NCI-H187 treated with DMSO at 0.1 percent for 48 hours (cell line): ENCODE measurements around the gene KDM4C.

ENCODE experiments used
- DNase-seq: peaks from one replicate; lab custom pipeline; 2025; lab: John Stamatoyannopoulos, UW

The KDM4C gene

DNA sequence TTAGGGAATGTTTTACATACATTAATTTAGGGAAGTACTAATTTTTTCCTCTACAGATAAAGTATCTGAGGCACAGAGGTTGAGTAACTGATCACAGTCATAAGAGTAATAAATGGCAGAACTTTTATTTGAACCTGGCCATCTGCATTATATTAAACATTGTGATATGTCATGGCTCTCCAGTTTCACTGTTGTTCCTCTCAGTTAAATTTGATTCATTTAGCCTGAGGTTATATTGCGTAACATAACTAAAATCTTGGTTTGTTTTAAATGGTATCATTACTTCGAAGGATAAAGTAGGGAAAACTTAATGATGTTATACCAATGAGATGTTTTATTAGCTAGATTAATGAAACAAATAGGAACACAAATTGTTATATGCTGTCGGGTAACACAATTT, 284.4 kb downstream of the KDM4C start:
- no peak for DNase-seq

DNA sequence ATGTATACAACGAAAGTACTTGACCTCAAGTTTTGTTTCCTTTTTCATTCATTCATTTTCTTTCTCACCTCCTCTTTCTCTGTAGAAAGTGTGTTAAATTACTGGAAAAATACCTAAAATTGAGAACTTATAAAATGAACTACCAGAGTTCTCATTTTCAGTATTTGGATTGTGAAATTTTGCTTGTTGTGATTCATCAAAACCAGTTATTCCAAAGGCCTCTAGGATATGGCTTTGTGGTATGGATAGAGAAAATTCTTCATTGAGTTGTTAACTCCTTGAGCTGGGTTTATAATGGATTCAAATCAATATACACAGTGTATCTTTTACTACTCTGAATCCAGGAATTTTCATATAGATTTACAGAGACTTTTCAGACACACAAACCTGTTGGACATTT, 287.6 kb downstream of the KDM4C start:
- no peak for DNase-seq

DNA sequence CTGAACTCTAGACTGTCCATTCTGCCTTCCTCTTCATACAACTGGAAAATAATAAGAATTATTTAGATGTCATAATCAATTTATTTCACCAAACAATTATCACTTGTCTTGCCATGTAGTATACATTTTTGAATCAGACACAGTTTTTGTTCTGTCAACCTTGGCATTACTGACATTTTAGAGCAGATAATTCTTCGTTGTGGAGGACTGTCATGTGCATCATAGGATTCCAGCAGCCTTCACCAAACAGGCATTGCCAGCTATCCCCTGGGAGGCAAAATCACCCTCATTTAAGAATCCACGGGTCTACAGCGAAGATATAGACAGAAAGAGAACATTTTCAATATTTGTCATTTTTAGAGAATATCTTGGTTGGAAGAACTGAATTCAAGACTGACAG, 293.9 kb downstream of the KDM4C start:
- DNase-seq = no peak

DNA sequence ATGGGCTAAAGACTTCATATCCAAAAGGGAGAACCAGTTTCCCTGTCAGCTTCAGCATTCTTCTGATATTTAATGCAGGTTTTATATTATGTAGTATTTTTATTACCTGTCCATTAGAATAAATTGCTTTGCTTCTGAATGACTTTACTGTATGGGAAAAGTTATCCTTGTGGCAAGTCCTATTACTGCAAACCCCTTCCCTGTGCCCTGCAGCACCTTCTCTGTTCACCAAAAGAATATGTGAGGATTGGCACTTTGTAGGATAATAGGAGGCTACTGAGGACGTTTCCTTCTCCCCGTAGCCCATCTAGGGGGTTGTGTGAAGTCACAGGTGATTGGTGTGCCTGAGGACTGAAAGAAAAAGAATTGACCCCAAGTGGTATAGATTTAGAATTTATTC, 296.1 kb downstream of the KDM4C start:
- no peak for DNase-seq

DNA sequence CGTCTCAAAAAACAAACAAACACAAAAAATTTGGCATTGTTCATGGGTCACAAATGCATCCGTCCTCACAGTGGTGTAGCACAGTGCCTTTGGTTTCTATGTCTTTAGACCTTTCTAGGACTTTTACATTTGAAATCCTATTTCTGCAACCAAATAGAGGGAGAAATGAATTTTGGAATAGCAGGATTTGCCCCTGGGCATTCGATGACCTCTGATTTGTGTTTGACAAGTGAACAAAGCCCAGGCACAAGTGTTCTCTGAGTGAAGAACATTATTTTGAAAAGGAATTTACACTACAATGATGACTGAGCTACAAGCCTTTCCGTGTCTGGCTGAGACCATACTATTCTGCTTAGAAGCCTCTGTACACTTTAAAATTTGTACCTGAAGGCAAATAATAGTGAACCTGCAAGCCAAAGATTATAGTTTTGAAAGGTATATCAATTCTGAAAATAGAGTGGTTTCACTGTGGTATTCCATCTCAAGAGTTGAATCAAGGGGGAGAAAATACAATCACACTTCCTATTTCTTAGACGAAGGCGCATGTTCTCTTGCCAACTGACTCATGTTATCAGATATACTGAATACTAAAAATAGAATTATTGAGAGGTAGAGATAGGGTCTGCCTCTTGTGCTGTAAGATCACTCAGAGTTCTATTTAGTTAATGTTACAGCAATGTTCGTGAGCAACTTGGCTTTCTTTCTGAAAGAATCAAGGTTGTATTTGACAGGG, 297.6 kb downstream of the KDM4C start:
- no peak for DNase-seq

DNA sequence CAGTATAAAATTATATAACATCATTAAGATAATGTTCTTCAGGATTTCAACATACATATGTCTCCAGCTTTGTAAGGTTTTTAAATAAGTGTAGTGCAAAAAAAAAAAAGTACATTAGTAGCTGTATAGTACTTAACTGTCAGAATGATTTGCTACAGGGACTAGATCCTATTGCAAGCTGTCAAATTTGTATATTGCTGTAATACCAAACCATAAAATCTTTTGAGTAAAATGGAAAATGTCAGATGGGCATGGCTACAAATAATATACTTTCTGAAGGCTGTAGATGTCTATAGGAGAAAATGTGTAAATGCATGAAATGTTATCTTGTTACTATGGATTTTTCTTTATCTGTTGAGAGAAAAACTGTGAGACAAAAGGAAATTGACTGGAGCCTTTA, 298.5 kb downstream of the KDM4C start:
- DNase-seq = no peak

DNA sequence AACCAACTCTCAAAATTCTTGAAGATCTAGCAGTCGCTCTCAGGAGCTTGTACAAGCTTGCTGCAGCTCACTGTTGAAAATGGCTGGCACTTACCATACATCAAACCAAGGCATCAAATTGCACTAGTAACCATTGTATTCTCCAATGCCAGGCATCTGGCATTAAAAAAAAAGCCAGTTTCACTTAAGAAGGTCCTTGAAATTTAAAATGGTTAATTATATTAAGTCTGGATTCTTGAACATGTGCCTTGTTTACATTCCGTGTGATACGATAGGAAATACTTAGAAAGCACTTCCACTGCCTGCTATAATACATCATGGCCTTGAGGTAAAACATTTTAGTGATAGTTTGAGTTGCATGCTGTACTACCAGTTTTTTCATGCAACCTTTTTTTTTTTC, 300.7 kb downstream of the KDM4C start:
- DNase-seq = no peak

DNA sequence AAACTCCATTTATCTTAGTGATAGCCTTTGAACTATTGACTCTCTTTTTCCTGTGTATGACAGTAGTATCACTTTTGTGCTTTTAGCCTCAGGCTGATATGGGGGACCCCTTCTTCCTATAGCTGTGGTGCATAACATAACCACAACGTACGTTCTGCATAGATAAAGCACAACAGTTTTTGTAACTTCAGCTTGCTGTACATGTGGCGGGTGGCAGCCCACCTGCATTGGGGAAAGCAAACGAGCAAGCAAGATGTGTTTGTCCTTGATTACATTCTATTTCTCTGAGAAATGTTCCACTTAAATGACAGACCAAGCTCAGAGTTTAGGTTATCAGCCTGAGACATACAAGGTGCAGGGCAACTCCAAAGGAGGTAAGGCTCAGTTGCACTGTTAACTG, 309.4 kb downstream of the KDM4C start:
- no peak for DNase-seq

DNA sequence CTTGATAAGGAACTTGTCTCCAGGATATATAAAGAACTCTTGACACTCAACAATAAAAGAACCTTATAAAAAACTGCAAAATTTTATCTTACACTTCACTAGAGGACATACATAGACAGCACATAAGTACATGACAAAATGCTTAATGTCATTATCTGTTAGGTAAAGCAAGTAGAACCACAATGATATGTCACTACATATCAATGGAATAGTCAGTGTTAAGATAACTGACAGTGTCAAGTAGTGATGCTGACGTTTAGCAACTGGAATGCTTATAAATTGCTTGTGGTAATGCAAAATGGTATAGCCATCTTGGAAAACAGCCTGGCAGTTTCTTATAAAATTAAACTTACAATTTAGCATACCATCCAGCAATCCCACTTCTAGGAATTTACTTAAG, 314.1 kb downstream of the KDM4C start:
- DNase-seq = no peak

DNA sequence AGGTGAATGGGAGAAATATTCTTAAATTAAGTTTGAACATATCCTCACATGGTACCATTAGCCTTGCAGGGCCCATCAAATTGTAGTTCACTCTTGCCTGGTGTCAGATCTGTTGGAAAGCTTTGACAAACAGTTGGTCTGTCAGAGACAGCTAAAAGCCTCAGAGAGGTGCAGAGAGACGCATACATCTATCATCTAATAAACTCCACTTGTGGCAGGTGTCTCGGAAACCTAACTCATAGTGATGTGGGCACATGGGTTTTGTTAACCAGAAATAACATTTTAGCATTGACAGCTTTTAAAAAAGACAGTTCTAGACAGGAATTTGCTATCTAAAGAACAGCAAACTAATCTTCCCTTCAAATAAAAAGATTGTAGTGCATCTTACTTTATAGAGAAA, 315.9 kb downstream of the KDM4C start:
- DNase-seq = no peak

DNA sequence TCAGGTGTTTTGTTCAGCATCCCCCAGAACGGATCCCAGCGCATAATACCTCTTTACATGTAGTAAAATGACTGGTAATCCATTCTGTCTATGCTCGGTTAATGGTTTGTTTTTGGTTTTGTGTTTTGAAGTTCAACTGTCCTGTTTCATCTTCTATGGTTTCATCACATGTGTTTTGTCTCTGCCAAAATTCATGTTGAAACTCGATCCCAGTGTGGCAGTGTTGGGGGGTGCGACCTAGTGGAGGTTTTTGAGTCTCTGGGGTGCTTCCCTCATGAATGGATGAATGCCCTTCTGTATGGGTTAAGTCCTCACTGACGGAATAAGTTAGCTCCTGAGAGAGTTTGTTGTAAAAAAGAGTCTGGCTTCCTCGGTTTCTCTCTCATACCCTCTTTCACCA, 317.4 kb downstream of the KDM4C start:
- no peak for DNase-seq

DNA sequence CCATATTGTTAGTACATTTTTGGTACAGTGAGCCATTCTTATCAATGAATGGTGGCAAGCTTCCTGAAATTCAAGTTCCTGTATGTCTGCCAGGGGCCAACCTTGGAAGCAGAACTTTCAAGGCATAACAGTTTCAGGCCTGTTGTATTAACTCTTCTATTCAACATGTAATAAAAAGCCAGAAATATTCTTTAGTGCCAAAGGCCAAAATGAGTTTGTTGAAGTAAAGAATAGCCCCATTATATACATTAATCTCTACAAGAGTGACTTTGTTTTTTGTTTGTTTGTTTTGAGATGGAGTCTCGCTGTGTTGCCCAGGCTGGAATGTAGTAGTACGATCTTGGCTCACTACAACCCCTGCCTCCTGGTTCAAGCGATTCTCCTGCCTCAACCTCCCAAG, 321.3 kb downstream of the KDM4C start:
- no peak for DNase-seq

DNA sequence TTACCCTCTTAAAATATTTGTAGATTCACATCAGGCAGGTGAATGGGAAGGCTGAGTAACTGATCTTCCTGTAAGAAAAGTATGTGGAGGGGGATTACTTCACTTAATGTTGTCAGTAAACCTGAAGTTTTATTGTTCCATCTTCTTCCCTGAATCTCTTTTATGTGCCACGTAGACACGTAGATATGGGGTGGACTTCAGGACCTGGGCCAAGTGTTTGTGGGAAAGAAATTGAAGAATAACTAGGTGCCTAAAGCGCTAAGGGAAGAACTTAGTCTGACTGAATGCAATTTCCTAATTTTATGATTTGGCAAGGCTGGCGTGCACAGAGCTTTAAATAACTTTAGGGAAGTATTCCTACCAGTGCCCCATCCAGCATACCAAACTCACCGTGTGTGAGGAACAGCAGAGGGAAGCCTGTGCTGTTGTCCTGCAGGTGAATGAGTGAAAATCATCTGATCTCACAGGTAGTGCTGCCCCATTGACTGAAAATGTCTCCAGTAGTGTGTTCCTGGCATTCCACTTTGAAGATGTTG, 323.4 kb downstream of the KDM4C start:
- DNase-seq = no peak

DNA sequence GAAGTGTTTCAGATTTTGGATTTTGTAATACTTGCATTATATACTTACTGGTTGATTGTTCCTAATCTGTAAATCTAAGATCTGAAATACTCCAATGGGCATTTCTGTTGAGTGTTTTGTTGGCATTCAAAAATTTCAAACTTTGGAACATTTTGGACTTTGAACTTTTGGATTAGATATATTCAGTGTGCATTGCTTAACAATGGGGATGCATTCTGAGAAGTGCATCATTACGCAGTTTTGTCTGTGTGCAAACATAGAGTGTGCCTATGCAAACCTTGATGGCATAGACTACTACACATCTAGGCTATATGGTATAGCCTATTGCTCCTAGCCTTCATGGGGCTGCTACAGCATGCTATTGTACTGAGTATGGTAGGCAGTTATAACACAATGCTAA, 325.4 kb downstream of the KDM4C start:
- no peak for DNase-seq

DNA sequence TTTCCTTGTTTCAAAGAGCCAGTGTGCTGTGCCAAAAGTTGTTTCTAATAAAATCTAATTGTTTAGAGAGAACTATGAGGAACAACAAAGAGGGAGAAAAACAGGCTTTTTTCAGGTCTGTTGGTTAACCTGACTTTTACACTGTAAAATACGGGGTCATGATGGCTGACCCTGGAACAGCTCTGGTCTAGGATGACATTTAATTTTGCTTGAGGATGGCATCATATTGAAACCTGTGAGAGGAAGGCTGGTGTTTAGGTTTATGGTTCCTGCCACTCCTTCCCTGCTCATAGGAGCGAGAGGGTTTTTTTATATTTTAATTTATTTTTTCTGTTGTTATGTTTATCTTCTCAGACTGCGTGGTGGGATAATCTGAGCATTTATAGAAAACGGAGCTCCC, 327.6 kb downstream of the KDM4C start:
- no peak for DNase-seq

DNA sequence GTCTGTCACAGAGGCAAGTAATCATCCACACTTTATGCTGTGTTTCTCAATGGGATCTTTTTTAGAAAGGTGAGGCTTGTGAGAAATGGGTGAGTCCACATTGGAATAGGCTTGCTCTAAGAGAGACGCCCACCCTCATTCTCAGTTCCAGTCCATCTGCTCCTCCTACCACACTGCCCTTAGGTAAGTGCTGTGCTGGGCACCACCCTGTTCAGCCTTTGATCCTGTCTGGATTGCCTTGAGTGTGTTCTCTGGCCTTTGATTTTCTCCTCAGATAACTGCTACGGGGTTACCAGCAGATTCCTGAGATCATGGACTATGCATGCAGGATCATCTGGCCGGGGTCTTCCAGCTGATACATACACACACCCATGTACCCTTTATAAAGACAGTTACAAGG, 328.6 kb downstream of the KDM4C start:
- no peak for DNase-seq

DNA sequence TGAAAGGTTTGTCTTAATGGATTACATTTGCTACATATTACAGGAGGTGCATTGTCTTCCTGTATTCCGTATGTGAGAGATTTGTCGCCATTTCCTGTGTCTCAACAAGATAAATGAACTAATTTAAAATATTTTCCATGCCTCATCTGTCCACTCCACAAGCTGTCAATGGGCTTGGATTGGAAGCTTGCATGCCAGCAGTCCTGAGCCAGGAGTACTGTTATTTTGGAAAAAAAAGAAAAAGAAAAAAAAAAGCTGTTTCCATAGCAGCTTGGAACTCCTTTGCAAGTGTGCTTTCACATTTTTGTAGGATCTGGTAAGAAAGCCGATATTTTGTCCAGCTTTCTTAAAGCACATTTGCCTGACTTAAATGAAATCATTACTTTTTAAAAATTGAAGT, 330.8 kb downstream of the KDM4C start:
- no peak for DNase-seq

DNA sequence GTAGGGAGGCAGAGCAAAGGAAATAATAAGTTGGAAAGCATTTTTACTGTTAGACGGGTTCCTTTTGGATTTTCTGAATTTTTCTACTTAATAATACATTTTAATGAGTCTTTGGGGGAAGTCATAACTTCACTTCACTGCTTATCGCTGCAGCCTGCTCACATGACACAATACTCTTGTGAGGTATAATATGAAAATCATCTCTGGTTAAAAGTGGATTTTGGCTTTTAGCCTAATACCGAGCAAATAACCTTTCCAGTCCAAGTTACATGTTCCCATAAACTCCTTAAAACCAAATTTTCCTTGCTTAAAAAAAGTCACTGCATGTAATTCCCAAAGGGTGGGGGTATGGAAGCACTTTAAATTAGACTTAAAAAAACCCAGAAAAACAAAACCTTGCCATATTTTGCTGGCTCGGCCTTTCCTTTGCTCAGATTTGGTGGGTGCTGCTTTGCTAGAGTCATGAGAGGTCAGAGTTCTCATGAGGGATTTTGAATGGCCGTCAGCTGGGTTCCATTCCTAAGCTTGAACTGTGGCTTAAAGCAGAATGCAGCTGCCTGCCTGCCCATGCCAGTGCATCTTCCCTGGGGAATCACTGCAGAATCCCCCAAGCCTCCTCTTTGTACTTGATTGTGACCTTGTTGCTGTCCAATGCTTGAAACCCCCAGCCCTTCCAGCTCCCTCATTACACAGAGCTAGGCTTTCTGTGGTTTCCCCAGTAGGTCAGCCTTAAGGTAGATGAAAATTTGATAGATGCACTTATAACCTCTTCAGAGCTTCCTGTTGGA, 331.8 kb downstream of the KDM4C start:
- no peak for DNase-seq

DNA sequence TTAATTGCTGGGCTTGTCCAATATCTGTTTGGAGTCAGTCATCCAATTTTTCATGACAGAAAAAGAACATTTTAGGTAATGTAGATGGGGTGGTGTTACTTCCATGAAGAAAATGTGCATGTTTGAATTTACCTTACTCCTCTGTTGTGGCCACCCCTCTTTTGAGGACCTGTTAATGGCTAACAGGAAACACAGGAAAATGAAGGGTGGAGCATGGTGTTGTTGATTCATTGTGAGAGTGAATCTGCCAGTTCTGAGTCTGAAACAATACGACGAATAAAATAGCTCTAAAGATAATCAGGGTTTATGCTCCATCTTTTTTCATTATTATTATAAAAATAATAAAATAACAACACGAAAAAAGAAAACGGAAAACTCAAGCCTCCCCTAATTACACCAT, 335.3 kb downstream of the KDM4C start:
- no peak for DNase-seq

DNA sequence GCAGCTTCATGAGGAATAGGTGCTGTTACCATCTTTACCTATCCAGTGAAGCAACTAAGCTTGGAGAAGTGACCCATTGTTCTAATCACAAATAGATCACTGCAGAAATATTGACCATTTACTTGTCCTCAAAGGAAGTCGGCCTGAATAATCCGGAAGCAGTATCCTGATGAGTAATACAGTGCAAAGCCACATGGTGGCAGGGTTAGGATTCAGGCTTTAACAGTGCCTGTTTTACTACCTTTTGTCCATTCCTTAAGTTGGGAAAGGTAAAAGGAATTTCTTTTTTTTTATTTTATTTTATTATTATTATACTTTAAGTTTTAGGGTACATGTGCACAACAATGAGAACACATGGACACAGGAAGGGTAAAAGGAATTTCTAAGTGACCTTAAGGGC, 336.3 kb downstream of the KDM4C start:
- DNase-seq = no peak

DNA sequence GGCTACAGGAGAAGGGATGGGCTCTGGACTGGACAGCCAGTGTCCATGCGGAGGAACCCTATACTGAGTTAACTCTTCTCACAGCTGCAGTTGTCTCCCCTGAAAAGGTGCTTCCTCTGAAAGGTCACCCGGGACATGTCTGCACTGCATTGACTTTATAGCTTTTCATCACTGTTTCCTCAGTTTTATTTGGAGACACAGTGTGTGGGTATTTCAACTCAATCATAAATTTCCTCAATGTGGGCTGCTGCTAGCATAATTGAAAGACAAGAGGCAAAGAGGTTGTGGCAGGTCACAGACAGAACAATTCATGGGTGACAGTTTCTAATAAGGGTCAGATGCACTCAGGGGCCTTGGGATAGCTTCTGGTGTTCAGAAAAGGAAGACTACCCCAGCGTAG, 336.8 kb downstream of the KDM4C start:
- DNase-seq = no peak

DNA sequence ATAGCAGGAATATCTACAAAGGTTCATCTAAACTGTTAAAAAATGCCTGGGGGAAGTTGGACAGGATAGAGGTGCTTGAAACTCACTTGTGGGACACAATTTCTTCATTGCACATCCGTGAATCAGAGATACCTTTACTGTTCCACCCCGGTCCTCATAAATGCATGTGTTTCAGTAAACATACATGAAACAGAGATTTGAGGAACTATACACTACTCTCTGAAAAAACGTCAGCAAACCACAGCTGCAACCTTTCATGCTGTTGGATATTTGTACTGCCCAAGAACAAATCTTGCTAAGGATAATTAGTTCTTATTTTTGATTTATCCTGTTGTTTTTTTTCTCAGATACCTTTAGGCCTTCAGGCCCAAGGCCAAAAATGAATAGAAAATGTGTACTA, 337.3 kb downstream of the KDM4C start:
- DNase-seq = no peak

DNA sequence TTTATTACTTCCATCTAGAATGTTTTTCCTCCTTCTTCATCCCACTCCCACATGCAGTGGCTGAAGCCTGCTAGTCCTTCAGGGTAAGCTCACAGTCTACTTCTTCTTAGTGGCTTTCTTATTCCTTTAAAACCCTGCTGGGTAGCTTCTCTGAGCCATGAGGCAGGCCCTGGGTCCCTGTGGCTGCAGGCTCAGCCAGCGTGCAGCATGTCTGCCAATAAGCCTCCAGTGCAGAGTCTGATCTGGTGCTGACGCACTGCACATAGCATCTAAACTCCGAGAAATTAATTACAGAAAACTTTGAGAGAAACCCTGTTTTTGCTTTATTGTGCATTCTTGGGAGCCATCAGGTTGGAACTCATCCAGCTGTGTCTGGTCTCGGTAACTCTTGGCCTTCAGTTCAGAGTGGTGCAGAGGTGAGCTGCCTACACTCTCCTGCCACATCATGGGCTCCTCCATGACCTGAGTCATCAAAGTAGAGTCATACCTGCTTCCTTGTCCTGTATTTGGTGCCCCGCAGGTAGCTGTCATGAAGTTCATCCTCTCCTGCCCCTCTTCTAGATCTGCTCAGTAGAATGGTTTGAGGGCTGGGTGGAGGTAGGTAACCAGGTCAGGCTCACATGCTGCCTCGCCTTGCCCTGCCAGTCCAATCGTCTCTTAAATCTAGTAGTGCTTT, 339.4 kb downstream of the KDM4C start:
- no peak for DNase-seq
